Skeletal muscle cell (primary cell): Measurements from ENCODE around the gene HSPA2.

Experiments
- DNase-seq: peaks from one replicate; pipeline ENCODE4 v3.0.0-alpha.2; 2010; ENCODE audit warnings: low read depth
- H3K4me3 ChIP-seq: 2 replicates; pipeline ENCODE4 v1.5.1; 2011; ENCODE audit warnings: low read depth, mild to moderate bottlenecking, control low read depth, low read length, moderate library complexity

HSPA2 gene

GRCh38 chr14:64540208-64541202 is at the start of gene HSPA2:
HSPA2 (plus strand) TSS chr14:64540741; CDS start chr14:64540850, 109 bp downstream.
- DNase-seq: peak; percentile 99

GRCh38 chr14:64491637-64492036 is 48.9 kb upstream of the HSPA2 start:
- H3K4me3 ChIP-seq: no peak overlapping the region
- no peak for DNase-seq

More at GRCh38 chr14:64540208-64541202, at the start of gene HSPA2:
- peak within 1 kb of the TSS; percentile 59 for H3K4me3 ChIP-seq

GRCh38 chr14:64493455-64493854 is 47.1 kb upstream of the HSPA2 start:
- DNase-seq: no peak
- no peak overlapping the region for H3K4me3 ChIP-seq

GRCh38 chr14:64495252-64495651 is 45.3 kb upstream of the HSPA2 start:
- DNase-seq: no peak
- H3K4me3 ChIP-seq: no peak overlapping the region

GRCh38 chr14:64496764-64497163 is 43.8 kb upstream of the HSPA2 start:
- no peak overlapping the region for H3K4me3 ChIP-seq
- no peak for DNase-seq

GRCh38 chr14:64500088-64500487 is 40.5 kb upstream of the HSPA2 start:
- H3K4me3 ChIP-seq: no peak overlapping the region
- DNase-seq: no peak

- H3K4me3 ChIP-seq: peak overlapping the region; percentile 88
- DNase-seq: peak; percentile 67
Observed at GRCh38 chr14:64501411-64502171, 39.0 kb upstream of the HSPA2 start.

- no peak for DNase-seq
- peak overlapping the region; percentile 88 for H3K4me3 ChIP-seq
Observed at GRCh38 chr14:64502456-64502855, 38.1 kb upstream of the HSPA2 start.

- no peak for DNase-seq
- peak overlapping the region; percentile 88 for H3K4me3 ChIP-seq
Observed at GRCh38 chr14:64502887-64503433, 37.6 kb upstream of the HSPA2 start.

GRCh38 chr14:64503434-64504309 is 36.9 kb upstream of the HSPA2 start, which contains the start of gene ZBTB25:
ZBTB25 (minus strand) TSS chr14:64503838; CDS start chr14:64490533, 13,305 bp downstream.
- peak within 1 kb of the TSS; percentile 88 for H3K4me3 ChIP-seq

GRCh38 chr14:64504310-64504896 is 36.1 kb upstream of the HSPA2 start, which contains the start of gene ZBTB1:
ZBTB1 (plus strand) TSS chr14:64504770; CDS start chr14:64521505, 16,735 bp downstream.
- peak within 1 kb of the TSS; percentile 88 for H3K4me3 ChIP-seq
- DNase-seq: peak; percentile 89

More at GRCh38 chr14:64503434-64504309, 36.9 kb upstream of the HSPA2 start, which contains the start of gene ZBTB25:
- peak; percentile 88 for DNase-seq

GRCh38 chr14:64504897-64505794 is 35.4 kb upstream of the HSPA2 start:
- DNase-seq: peak; percentile 47
- H3K4me3 ChIP-seq: peak overlapping the region; percentile 88

- H3K4me3 ChIP-seq: peak overlapping the region; percentile 88
Observed at GRCh38 chr14:64506721-64507120, 33.8 kb upstream of the HSPA2 start.

GRCh38 chr14:64507376-64508156 is 33.0 kb upstream of the HSPA2 start:
- no peak for DNase-seq
- H3K4me3 ChIP-seq: peak overlapping the region; percentile 10

More at GRCh38 chr14:64506721-64507120, 33.8 kb upstream of the HSPA2 start:
- no peak for DNase-seq

GRCh38 chr14:64508215-64508776 is 32.2 kb upstream of the HSPA2 start:
- H3K4me3 ChIP-seq: no peak overlapping the region
- no peak for DNase-seq

- DNase-seq: no peak
- H3K4me3 ChIP-seq: no peak overlapping the region
Observed at GRCh38 chr14:64509036-64509435, 31.5 kb upstream of the HSPA2 start.
